ENCODE results near the gene DKK3.

The DKK3 gene

GRCh38 chr11:11937957-11938356 lies 70.5 kb downstream of the DKK3 start:
- no peak for DNase-seq (ENCODE audit: low spot score)

GRCh38 chr11:11937433-11937832 lies 71.0 kb downstream of the DKK3 start:
- no peak for DNase-seq (ENCODE audit: low spot score)

- no peak for DNase-seq (ENCODE audit: low spot score)
Observed at GRCh38 chr11:11935536-11935935, 72.9 kb downstream of the DKK3 start.

- DNase-seq (ENCODE audit: low spot score) = peak; percentile 49
Observed at GRCh38 chr11:11931461-11932055, 76.9 kb downstream of the DKK3 start.

- no peak for DNase-seq (ENCODE audit: low spot score)
Observed at GRCh38 chr11:11929920-11930319, 78.5 kb downstream of the DKK3 start.

GRCh38 chr11:11923828-11924227 lies 84.6 kb downstream of the DKK3 start:
- DNase-seq (ENCODE audit: low spot score) = no peak

- no peak for DNase-seq (ENCODE audit: low spot score)
Observed at GRCh38 chr11:11916981-11917399, 91.4 kb downstream of the DKK3 start.

GRCh38 chr11:11915625-11916024 lies 92.8 kb downstream of the DKK3 start:
- DNase-seq (ENCODE audit: low spot score) = no peak

GRCh38 chr11:11913395-11913794 lies 95.0 kb downstream of the DKK3 start:
- no peak for DNase-seq (ENCODE audit: low spot score)

Data from iPS-NIHi11 (cell line).